Pancreas (tissue), 10 donors: ENCODE data around the gene EFNA5. TPM values are rescaled to one million over a fixed set of nuclear protein-coding genes. Genes with fewer than 3 reads are reported as not detected.

Source experiments
- ATAC-seq, 4 donors: fragments of 200-7000 bp; cut with Tn5 transposase; one replicate each; pipeline versions ENCODE4 v1.8.0 to v1.9.1; 2020; ENCODE audit warnings: mild to moderate bottlenecking in 4 of 4, moderate library complexity in 4 of 4
- DNase-seq, 6 donors: peaks; one replicate each; pipeline ENCODE4 v3.0.0-alpha.2; 2020
- FAIRE-seq: peaks from 2 replicates; lab custom pipeline; 2012; peaks lifted over from hg19 to GRCh38; lab: Jason Lieb, UNC
- H3K27ac ChIP-seq, 4 donors: fragments of 200-600 bp; sonication (generic); 1 replicate in 3 of 4; 2 replicates in 1 of 4; pipeline versions ENCODE4 v1.5.0 to v1.8.0; 2020
- H3K27me3 ChIP-seq, 4 donors: fragments of 200-600 bp; one replicate each; pipeline ENCODE4 v1.8.0; 2021
- H3K36me3 ChIP-seq, 3 donors: fragments of 200-600 bp; sonication (generic) in 1 of 3; one replicate each; pipeline versions ENCODE4 v1.5.0 to v1.8.0; 2020 to 2021
- H3K4me1 ChIP-seq, 3 donors: fragments of 200-600 bp; one replicate each; pipeline ENCODE4 v1.8.0; 2021
- H3K4me3 ChIP-seq, 4 donors: fragments of 200-600 bp; sonication (generic) in 2 of 4; one replicate each; pipeline versions ENCODE4 v1.5.0 to v1.8.0; 2020 to 2021
- H3K9me3 ChIP-seq, 4 donors: fragments of 200-600 bp; one replicate each; pipeline ENCODE4 v1.8.0; 2021
- CTCF ChIP-seq, 4 donors: fragments of 200-600 bp; sonication (generic) in 3 of 4; IDR thresholded peaks; one replicate each; pipeline versions ENCODE4 v1.5.0 to v1.8.0; 2021; ENCODE audit warnings: antibody characterized with exemption in 4 of 4
- WGBS, 2 donors: extraction: QIAGEN DNeasy Blood & Tissue Kit; methylation state at CpG; one replicate each; pipeline ENCODE4 v1.1.7; 2013; 5-methylcytosine and 5-hydroxymethylcytosine counted together
- intact Hi-C, 3 donors: fragments of 100-400 bp; cut with DNase I; formaldehyde crosslinking; loops; one replicate each; pipeline versions ENCODE4 v1.11.1 to v1.14.2; 2022
- polyA plus RNA-seq, 2 donors: library from polyadenylated mRNA; stranded (reverse); fragments of 200-250 nt; gene quantifications; one replicate each; pipeline ENCODE4 v1.2.3, GENCODE V29; 2013
- total RNA-seq, 6 donors: library from RNA; stranded (reverse); fragmentation: NEBNext Ultra II Directional in 4 of 6; extraction: Animal tissue kit (Norgen Biotek cat#: 25700) in 4 of 6; gene quantifications; one replicate each; pipeline versions ENCODE4 v1.2.1 to v1.2.4, GENCODE V29; 2021 to 2023
- donor health status: healthy with polysubstance abuse.
- donor health status: DM: no; HTN: no; CAD: no; lungs with moderate emphysema.
- donor health status: DM: no; HTN: no; CAD: no.
- donor health status: control.
- donor health status: control.
- donor health status: Bipolar disorder and iron deficiency.
- donor health status: DM: yes; HTN: yes; CAD: no.
- donor health status: DM: no; HTN: no; CAD: no.
- donor health status: DM: no; HTN: no; CAD: no.
- donor health status: DM: yes; HTN: yes; CAD: no.

The EFNA5 gene
- total and polyA plus RNA-seq, 8 donors = 0.23 to 3.8 (median 2.1) TPM

GRCh38 chr5:107403228-107403953 lies 267.3 kb downstream of the EFNA5 start:
- Histone ChIP-seq H3K36me3 (no peaks in the 10 kb centered on the region), H3K27ac (no peak overlapping the region), H3K27me3 (no peaks in the 10 kb centered on the region), H3K4me1 (no peaks in the 10 kb centered on the region), H3K9me3 (no peaks in the 10 kb centered on the region), H3K4me3 (no peak overlapping the region)
- 46 to 66% methylated on average over 3 of the region's 3 CpGs for WGBS, 2 donors
- ATAC-seq (no peak), FAIRE-seq (no peak), DNase-seq (no peak)
- TF ChIP-seq CTCF (IDR thresholded peaks at IDR 0.05) = no peak
- intact Hi-C loops = no loop called here

- TF ChIP-seq CTCF (IDR thresholded peaks at IDR 0.05) = no peak
Measured at GRCh38 chr5:107402434-107403227, 268.1 kb downstream of the EFNA5 start.

GRCh38 chr5:107401470-107402122 lies 269.1 kb downstream of the EFNA5 start:
- Histone ChIP-seq H3K27me3 (no peaks in the 10 kb centered on the region), H3K27ac (no peak overlapping the region), H3K4me3 (no peak overlapping the region), H3K36me3 (no peaks in the 10 kb centered on the region), H3K9me3 (no peaks in the 10 kb centered on the region), H3K4me1 (no peaks in the 10 kb centered on the region)
- intact Hi-C loops = no loop called here
- 73 to 83% methylated on average over 5 of the region's 5 CpGs for WGBS, 2 donors
- ATAC-seq = no peak
- no peak for DNase-seq
- TF ChIP-seq CTCF (IDR thresholded peaks at IDR 0.05) = no peak
- FAIRE-seq = no peak

More at GRCh38 chr5:107402434-107403227, 268.1 kb downstream of the EFNA5 start:
- Histone ChIP-seq H3K36me3 (no peaks in the 10 kb centered on the region), H3K27ac (no peak overlapping the region), H3K27me3 (no peaks in the 10 kb centered on the region), H3K9me3 (no peaks in the 10 kb centered on the region), H3K4me1 (no peaks in the 10 kb centered on the region), H3K4me3 (no peak overlapping the region)
- WGBS, 2 donors = 72 to 81% methylated on average over 12 of the region's 12 CpGs
- peak in 2 of 4 donors; percentile 53 to 62 for ATAC-seq
- DNase-seq = no peak
- FAIRE-seq = no peak
- intact Hi-C loops = no loop called here

- H3K4me1 ChIP-seq = no peaks in the 10 kb centered on the region
Measured at GRCh38 chr5:107400328-107400727, 270.4 kb downstream of the EFNA5 start.

More at GRCh38 chr5:107400328-107400727, 270.4 kb downstream of the EFNA5 start:
- no peaks in the 10 kb centered on the region for H3K9me3 ChIP-seq
- no peak overlapping the region for H3K4me3 ChIP-seq
- no peak overlapping the region for H3K27ac ChIP-seq
- FAIRE-seq (no peak), DNase-seq (no peak), ATAC-seq (no peak)
- 64 to 70% methylated on average over 2 of the region's 2 CpGs for WGBS, 2 donors
- H3K27me3 ChIP-seq = no peaks in the 10 kb centered on the region
- no peaks in the 10 kb centered on the region for H3K36me3 ChIP-seq
- no peak for TF ChIP-seq CTCF (IDR thresholded peaks at IDR 0.05)
- intact Hi-C loops = no loop called here
